IPS-11a (cell line): Measurements from ENCODE around the gene SLC16A5.
"Not testable (repeated sequence)": the region's sequence is repeated elsewhere in the genome, so short reads cannot be mapped to it uniquely, and the experiment has no call there.

Experiments
- H3K4me3 ChIP-seq: one replicate; pipeline ENCODE4 v1.5.1; 2013; ENCODE audit warnings: low read depth, low read length, control low read depth

Gene SLC16A5

DNA sequence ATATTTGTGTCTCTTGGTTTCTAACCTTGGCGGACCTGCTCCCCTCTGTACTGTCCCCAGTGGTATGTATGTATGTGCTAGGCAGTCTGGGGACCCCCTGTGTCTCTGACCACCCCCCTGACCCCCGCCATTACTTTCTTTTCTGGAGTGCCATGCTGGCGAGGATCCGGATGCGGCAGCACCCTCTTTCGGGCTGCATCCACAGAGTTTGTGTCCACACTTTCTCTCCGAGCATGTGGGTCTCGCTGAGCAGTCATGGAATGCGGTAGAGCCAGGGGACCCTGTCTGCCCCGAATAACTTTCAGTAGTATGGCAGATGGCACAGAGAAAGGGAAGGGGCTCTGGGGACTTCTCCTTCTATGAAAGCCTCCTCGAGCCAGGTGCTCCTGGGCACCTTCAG lies 23.7 kb upstream of the SLC16A5 start:
- no peak overlapping the region for H3K4me3 ChIP-seq

DNA sequence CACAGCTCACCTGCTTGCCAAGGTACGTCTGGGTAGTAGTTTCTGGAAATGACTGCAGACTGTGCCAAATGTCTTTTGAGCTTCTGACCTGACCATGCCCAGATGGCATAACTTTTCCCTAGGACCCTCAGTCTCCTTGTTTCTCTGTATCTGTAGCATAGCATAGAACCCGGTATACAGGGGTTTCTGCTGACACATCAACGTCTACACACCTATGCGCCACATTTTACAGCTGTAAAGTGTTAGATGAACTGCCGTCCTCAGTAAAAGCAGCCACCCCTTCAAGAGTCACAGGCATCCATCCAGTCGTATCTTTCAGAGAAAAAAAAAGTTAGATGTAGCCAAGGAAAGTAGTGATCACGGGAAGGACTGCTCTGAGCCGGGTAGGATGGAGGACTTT lies 23.3 kb upstream of the SLC16A5 start:
- H3K4me3 ChIP-seq = no peak overlapping the region

DNA sequence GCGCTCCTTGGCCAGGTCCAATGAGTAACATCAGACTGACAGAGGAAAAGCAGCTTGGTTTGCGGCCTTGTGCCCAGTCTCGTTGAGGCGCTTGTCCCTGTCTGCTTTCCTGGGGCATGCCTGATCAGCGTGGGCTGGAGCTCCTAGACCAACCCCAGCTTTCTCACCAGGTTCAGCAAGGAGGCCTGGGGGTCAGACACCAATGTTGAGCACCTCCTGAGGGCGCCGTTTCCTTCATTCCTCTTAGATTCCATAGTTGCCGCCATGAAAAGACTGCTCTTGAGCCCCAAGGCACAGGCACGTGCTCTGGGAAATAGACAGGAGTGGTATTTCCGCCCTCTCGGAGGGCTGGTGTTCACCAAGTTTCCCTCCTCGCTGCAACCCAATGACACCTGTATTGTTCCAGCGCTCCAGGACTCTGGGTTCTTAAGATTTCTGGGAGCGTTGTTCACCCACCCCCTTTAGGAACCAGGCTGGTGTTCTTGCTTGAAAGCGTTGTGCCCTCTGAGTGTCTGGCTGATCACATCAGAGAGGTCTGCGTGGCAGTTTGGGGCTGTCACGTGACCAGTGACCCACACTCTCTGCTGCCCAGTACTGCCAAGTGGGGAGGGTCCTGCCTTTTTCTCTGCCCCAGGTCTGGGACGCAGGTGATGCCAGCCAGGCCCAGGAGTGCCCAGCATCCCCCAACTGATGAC lies 22.7 kb upstream of the SLC16A5 start:
- H3K4me3 ChIP-seq = no peak overlapping the region

DNA sequence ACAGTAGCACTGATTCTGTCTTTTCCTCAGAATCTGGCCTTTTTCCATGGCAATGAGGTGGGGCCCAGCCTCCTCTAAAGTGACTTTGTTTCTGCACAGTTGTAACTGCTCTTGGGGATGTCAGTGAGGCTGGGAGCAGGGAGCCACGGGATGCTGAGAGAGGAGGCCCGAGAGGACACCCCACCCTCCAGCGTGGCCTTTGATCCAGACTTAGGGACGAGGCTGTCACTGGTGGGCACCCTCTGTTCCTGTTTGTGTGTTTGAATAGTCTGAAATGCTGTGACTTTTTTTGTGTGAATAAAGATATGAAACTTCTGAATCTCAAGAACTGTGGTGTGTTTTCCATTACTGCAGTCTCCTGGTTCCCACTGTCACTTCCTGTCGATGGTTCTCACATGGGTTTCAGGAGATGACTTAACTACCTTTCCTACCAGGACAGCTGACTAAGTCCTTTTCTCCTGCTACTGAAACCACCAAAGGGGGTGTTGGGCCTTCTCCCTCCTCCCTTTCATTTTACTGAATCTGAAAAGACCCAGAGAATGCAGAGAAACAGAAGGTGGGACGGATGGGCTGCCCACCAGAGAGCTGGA lies 22.1 kb upstream of the SLC16A5 start:
- H3K4me3 ChIP-seq = no peak overlapping the region

DNA sequence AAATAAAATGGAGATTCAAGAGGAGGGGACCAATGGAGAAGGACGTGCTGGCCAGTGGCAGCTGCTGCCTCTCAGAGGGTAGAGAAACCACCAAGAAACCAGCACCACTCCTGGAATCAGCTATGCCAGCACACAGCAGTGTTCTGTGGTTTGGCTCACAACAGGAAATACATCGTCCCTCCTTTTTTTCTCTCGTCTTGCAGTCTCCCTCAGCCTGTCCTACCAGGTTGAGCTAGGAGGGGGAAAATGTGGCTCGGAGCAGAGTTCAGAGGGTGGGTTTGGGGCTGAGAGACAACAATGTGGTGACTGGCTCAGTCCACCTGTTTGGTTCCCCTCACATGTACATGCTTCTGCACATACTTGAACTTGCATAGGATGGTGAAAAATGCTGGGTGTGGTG lies 19.9 kb upstream of the SLC16A5 start:
- no peak overlapping the region for H3K4me3 ChIP-seq

DNA sequence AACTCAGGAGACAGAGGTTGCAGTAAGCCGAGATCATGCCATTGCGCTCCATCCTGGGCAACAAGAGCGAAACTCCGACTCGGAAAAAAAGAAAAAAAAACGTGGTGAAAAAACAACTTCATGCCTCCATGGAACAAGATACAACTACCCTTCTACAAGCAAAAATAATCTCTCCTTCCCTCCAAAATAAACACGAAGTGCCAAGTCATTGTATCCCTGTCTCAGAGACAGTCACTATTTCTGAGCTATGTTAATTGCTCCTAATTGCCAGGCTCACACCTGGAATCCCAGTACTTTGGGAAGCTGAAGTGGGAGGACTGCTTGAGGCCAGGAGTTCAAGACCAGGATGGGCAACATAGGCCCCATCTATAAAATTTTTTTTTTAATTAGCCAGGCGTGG lies 19.0 kb upstream of the SLC16A5 start:
- H3K4me3 ChIP-seq = no peak overlapping the region

DNA sequence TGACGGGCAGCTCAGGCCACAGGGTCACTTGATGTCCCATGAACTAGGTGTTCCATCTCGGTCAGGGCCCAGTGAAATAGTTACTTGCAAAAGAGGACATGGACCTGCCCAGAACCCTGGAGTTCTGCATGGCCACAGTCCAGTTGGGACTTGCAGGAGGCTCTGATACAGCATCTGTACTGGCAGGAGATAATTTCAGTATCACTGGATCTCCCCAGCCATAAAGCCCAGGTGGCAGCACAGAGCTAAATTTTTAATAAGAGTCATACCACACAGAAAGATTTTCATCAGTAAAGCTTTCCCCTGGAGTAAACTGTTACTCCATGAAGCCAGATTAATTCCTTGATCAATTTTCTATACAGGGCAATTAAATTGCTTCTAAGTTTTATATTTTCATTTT lies 18.0 kb upstream of the SLC16A5 start:
- H3K4me3 ChIP-seq = no peak overlapping the region

DNA sequence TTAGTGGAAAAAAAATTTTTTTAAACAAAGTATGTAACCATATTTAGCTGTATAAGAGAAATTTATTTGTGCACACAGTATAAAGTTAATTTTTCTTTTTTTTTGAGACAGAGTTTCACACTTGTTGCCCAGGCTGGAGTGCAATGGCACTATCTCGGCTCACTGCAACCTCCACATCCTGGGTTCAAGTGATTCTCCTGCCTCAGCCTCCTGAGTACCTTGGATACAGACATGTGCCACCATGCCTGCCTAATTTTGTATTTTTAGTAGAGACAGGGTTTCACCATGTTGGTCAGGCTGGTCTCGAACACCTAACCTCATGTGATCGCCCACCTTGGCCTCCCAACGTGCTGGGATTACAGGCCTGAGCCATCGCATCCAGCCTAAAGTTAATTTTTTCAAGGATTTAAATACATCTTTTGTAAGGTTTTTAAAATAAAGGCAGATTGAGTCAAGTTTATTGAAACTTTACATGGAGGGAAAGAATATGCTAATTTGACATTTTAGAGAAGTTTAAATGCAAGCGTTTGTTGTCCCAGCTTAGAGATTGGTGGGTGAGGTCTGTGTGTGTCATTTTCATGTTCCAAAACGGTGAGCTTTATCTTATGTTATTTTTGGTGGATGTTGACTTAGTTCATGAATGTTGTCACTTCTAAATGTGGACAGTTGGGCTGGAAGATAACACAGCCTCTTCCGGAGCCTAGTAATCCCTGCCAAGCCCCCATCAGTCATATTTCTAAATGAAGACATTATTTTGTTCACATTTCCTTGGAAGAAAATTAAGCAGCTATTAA lies 16.1 kb upstream of the SLC16A5 start:
- H3K4me3 ChIP-seq = not testable (repeated sequence)

DNA sequence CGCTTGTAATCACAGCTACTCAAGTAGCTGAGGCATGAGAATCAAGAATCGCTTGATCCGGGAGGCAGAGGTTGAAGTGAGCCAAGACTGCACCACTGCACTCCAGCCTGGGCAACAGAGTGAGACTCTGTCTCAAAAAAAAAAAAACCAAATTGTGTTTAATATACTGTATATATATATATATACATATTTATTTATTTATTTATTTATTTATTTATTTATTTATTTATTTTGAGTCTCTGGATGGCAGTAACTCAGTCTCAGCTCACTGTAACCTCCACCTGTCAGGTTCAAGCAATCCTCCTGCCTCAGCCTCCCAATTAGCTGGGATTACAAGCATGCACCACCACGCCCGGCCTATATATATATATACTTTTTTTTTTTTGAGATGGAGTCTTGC lies 14.8 kb upstream of the SLC16A5 start:
- not testable (repeated sequence) for H3K4me3 ChIP-seq

DNA sequence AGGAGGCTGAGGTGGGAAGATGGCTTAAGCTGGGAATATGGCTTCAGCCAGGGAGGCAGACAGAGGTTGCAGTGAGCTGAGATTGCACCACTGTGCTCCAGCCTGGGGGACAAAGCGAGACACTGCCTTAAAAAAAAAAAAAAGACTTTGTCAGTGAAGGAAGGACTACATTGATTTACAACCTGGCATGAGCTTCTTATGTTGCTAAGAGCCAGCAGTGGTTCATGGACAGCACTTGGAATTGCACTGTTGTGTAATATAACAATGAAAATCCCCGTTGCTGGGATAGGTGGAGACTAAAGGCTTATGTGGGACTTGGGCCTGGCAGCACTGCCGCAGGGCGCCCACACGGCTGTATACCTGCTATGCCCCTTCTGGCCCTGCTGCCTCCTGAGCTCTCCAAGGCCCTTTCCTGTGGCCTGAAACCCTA lies 14.1 kb upstream of the SLC16A5 start:
- no peak overlapping the region for H3K4me3 ChIP-seq

DNA sequence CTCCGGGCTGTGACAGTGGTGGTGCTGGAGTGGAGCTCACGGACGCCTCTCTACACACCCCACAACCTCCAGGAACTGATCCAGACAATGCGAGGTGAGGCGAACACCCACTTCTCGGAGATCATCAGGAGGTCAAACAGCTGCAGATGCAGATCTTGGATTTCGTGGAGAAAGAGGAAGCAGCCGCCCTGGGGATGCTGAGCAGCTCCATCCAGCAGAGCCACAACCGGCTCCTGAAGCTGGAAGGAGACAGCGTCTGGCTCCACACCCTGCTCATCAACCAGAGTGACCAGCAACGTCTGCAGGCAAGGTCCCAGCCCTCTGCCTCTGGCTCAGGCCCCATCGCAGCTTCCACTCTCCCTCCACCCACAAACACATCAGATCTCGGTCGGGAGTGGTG lies 13.2 kb upstream of the SLC16A5 start:
- no peak overlapping the region for H3K4me3 ChIP-seq

DNA sequence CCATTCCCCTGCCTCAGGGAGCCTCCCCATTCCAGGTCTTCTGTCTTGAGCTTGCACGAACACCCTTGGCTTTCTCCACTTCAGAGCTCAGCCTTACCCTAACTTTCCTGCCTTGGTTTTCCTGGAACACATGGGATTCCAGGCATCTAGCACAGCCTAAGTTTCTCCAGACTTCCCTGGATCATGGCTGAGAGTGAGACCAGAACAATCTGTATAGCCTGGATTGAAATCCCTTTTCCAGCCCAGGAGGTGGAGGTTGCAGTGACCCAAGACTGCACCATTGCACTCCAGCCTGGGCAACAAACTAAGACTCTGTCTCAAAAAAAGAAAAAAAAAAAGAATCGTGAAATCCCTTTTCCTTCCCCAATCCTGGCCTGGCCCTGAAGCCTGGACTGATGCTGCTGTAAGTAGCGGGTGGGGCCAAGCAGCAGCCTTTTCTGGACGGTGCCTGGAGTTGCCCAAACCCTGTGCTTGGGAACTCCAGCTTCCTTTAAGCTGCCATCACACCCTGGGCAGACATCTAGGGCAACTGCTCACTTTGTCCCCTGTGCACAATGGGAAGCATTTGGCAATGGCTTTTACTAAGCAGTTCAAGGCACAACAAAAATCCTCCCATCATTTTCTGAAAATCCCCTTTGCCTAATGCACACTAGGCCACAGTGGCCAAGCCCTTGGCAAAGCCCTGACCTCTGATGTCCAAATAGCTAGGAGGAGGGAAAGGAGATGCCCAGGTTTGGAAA lies 12.0 kb upstream of the SLC16A5 start:
- no peak overlapping the region for H3K4me3 ChIP-seq

DNA sequence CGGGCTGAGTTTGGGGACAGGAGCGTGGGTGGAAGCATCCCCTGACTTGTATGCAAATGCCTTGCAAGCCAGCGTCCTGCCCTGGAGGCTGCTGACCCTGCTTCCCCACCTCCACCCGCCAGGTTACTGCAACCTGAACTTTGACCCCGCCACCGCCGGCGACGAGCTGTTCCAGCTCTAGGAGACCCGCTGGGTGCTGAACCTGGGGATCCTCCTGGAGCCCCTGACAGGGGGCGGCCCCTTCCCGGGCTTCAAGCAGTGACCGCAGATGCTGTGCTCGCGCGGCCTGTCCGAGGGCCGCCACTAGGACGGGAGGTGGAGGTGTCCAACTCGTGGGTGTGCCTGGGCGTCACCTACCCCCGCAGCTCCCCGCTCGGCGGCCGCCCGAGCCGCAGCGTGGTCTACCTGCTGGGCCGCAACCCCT lies 10.7 kb upstream of the SLC16A5 start:
- no peak overlapping the region for H3K4me3 ChIP-seq

DNA sequence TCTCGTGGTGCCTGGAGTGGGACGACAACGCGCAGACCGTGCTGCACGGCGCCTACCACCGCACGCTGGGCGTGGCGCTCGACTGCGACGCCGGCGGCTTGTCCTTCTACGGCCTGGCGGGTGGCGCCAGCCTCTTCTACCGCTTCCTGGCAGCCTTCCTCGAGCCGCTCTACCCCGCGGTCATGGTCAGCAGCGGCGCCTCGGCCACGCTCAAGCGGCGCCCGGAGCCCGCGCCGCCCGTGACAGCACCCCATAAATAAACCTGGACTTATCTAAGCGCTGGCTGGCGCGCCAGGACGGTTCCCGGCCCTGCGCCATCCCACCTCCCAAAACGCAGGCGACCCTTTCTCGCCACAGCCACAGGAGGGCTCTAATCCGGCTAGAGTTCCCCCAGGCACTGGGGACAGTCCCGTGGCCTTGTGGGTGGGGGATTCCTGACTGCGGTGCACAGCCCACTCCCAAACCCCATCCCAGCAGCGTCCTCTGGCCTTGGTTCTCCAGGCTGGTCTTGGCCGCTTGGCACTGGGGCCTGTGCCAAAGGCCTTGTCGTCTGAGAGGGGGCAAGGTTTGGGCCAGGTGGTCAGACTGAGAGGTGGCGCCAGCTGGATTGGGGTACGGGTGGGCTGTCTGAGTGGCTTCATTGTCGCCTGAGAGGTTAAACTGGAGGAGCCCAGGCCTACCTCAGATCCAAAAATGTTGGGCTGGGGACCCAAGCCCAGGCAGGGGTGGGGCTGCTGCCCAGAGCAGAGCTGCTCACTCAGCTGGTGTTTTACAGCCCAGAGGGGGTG lies 10.1 kb upstream of the SLC16A5 start:
- no peak overlapping the region for H3K4me3 ChIP-seq

DNA sequence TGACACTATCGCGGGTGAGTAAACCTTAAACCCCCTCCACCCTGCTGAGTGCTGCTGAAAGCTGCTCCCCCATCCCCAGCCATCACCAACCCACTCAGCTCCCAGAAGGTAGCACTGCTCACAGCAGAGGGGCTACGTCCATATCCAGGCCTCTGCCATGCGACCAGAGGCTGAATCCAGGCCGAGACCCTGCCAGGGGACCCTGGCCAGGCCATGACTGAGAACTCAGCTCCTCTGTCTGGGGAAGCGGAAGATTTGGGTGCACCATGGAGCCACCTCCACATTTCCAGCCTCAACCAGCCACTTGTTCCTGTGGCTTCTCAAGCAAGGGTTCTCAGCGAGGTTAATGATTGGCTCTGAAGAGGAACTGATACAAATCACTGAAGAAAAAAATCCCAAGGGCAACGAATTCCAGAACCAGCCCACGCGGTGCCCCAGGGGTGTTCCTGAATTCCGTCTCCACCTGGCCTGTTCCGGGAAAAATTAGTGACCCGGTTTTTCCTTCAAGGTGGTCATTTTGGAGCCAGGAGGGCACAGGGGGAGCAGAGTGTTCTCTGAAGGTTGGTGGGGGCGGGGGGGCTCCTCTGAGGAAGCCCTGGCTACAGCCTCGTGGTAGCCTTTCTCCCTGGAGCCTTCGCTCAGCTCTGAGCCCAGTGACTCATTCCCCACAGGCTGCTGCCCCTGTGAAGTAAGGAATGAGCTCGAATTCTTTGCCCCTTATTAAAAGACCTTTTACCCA lies 9.3 kb upstream of the SLC16A5 start:
- no peak overlapping the region for H3K4me3 ChIP-seq

DNA sequence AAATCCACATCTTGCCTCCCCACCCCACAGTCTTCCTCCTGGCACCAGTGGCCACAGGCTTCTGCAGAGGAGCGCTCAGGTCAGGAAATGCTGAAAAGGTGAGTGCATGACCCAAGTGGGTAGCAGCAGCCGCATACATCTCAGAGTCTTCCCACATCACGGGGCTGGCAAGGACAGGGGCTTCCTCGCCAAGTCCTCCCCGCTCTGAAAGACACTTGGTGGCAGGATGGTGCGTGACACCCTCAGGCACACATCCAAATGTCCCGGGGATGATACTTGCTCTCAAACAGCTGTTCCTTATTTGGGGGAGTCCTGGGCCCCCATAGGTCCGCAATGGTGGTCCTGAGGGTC lies 8.8 kb upstream of the SLC16A5 start:
- H3K4me3 ChIP-seq = no peak overlapping the region

DNA sequence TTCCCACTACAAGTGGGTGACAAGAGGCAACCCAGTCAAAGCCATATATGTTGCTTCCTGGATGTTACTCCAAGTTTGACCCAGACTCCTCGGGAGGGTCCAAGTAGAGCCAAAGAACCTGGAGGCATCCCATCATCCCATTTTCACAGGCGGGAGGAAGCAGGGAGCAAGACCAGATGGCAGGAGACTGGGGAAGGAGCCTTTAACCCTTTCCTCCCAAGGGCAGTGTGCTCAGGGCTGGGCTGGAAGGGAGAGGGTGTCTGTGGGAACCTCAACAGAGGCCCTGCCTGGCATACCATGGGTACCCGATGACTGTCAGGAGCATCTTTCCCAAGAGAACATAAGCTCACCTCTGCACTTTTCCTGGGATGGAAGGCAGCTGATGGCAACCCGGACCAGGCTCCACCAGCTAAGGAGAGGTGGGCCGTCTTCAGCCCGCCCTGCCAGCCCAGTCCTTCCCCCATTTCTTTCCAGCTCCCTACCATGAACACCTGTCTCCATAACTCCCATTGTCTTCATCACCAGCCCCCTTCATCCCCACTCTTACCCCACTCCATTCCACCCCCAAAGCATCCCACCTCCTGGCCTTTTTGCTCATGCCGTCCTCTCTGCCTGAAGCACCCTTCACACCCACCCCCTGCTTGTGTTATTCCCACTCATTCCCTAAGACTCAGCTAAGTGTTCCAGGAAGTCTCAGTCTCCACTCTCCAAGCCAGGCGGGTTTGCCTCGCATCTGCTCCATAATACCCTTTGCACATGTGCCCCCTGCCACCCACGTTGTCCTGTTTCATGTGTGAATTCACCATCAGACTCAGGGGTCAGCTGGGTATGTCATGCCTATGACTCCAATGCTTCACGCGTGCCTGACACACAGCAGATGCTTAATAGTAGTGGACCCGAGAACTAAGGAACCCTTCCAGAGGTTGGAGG lies 5.9 kb upstream of the SLC16A5 start:
- H3K4me3 ChIP-seq = no peak overlapping the region

DNA sequence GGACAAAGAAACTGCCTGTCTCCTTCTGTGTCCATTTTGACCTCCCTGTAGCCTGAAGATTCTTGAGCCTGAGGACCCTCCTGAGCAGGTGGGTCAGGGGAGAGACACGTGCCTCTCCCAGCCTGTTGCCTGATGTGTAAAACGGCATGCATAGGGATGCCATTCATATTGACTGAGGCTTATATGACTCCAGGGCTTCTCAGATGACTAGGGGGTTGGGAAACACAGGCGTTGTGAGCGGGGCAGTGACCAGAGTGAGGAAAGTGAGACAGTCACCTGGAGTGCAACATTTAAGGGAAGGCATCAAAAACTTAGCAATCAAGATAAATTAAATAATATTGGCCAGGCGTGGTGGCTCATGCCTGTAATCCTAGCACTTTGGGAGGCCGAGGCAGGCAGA lies 5.1 kb upstream of the SLC16A5 start:
- H3K4me3 ChIP-seq = no peak overlapping the region

DNA sequence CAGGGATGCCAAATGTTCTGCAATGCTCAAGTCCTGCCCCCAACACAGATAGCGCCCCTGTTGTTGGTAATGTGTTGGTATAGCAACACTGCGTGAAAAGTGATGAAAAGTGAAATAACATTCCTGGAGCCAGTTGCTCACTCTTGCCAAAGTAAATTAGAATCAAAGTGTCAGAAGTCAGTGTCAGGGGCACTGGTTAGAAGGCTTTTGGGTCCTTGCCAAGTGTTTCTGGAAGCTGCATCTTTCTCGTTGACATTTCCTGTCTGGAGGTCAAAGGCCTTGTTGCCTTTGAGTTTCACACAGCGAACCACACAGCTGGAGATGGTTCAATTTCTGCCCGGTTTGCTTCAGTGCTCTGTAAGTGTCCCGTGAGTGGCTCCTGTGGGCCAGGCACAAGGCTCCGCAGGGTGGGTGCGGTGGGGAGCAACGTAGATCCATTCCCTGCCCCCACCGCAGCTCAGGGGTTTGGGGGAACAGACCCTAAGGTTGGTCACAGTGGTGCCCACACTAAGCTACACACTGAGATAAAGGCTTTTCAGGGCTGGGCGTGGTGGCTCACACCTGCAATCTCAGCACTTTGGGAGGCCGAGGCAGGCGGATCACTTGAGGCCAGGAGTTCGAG lies 3.6 kb upstream of the SLC16A5 start:
- no peak overlapping the region for H3K4me3 ChIP-seq
